Body of pancreas (tissue), 4 donors: ENCODE data around the gene DTWD2.

ENCODE experiments used
- POLR2A ChIP-seq, 3 donors: fragments of 450-650 bp; IDR thresholded peaks; one replicate each; pipeline ENCODE4 v1.6.1; 2016; ENCODE audit warnings: antibody characterized with exemption in 3 of 3, mild to moderate bottlenecking in 2 of 3
- TF ChIP-seq, protein P1 (sequence below), 7 experiments: fragments of 450-650 bp in 4 of 7; fragments of 200-600 bp in 3 of 7; sonication (generic) in 3 of 7; IDR thresholded peaks; one replicate each; pipeline ENCODE4 v1.5.1; 2016 to 2019; ENCODE audit warnings: antibody characterized with exemption in 7 of 7

DNA sequence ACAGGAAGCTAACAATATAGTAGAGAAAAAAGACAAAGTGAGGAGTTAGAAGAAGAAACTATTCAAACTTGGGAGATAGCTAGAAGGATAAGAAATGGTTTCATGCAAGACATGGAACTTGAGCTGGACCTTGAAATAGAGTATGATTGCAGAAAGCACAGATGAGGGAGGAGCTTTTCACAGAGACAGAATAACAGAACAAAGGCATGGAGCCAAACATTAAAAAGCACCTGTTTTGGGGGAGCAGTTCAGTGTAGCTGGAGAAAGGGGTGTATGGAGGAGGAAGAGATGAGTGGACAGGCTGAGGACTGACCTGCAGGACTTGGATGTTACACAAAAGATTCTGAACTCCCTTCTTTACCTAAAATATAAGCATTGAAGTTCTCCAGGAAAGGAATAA, 25.2 kb downstream of the DTWD2 start:
- TF ChIP-seq, protein P1, sequence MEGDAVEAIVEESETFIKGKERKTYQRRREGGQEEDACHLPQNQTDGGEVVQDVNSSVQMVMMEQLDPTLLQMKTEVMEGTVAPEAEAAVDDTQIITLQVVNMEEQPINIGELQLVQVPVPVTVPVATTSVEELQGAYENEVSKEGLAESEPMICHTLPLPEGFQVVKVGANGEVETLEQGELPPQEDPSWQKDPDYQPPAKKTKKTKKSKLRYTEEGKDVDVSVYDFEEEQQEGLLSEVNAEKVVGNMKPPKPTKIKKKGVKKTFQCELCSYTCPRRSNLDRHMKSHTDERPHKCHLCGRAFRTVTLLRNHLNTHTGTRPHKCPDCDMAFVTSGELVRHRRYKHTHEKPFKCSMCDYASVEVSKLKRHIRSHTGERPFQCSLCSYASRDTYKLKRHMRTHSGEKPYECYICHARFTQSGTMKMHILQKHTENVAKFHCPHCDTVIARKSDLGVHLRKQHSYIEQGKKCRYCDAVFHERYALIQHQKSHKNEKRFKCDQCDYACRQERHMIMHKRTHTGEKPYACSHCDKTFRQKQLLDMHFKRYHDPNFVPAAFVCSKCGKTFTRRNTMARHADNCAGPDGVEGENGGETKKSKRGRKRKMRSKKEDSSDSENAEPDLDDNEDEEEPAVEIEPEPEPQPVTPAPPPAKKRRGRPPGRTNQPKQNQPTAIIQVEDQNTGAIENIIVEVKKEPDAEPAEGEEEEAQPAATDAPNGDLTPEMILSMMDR (IDR thresholded peaks at IDR 0.05) = no peak
- TF ChIP-seq POLR2A (IDR thresholded peaks at IDR 0.05) = no peak
